Transverse colon (tissue), 4 donors: ENCODE results near the gene HEPACAM.

ENCODE experiments used
- POLR2AphosphoS5 ChIP-seq, 3 donors: sonication (generic); formaldehyde crosslinking; IDR thresholded peaks; one replicate each; pipeline ENCODE4 v1.6.1; 2016; ENCODE audit warnings: antibody characterized with exemption in 3 of 3
- TF ChIP-seq, protein P1 (sequence below), 5 experiments: fragments of 200-600 bp in 3 of 5; fragments of 450-650 bp in 2 of 5; sonication (generic) in 3 of 5; IDR thresholded peaks; 1 replicate in 2 of 5; 2 replicates in 3 of 5; pipeline ENCODE4 v1.5.1; 2016 to 2017; ENCODE audit warnings: antibody characterized with exemption in 5 of 5, inconsistent platforms in 3 of 5, mild to moderate bottlenecking in 2 of 5, moderate library complexity in 1 of 5

DNA sequence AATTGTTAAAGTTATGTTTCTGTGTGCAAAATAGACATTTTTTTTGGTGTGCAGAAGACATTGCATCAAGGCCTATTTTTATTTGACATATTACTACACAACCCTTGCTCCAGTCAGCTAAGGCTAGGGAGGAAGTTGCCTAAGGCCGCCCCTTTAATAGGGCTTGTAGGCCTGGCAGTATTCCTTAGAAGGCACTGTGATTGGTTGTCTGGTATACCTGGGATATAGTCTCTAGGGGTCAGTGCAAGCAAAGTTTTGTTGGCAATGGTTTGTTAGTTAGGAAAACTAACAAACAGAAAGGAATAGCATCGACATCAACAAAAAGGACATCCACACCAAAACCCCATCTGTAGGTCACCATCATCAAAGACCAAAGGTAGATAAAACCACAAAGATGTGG lies 35.1 kb upstream of the HEPACAM start:
- TF ChIP-seq, protein P1, sequence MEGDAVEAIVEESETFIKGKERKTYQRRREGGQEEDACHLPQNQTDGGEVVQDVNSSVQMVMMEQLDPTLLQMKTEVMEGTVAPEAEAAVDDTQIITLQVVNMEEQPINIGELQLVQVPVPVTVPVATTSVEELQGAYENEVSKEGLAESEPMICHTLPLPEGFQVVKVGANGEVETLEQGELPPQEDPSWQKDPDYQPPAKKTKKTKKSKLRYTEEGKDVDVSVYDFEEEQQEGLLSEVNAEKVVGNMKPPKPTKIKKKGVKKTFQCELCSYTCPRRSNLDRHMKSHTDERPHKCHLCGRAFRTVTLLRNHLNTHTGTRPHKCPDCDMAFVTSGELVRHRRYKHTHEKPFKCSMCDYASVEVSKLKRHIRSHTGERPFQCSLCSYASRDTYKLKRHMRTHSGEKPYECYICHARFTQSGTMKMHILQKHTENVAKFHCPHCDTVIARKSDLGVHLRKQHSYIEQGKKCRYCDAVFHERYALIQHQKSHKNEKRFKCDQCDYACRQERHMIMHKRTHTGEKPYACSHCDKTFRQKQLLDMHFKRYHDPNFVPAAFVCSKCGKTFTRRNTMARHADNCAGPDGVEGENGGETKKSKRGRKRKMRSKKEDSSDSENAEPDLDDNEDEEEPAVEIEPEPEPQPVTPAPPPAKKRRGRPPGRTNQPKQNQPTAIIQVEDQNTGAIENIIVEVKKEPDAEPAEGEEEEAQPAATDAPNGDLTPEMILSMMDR (IDR thresholded peaks at IDR 0.05), result no peak
- TF ChIP-seq POLR2AphosphoS5 (IDR thresholded peaks at IDR 0.05), result no peak
